Breast epithelium (tissue), 3 donors: ENCODE results near the gene TARP.
"Not testable (repeated sequence)": the region's sequence is repeated elsewhere in the genome, so short reads cannot be mapped to it uniquely, and the experiment has no call there.

Experiments used
- CTCF ChIP-seq, 3 donors: fragments of 450-650 bp; IDR thresholded peaks; one replicate each; pipeline ENCODE4 v1.5.1; 2016 to 2017; ENCODE audit warnings: antibody characterized with exemption in 3 of 3, mild to moderate bottlenecking in 3 of 3, moderate library complexity in 3 of 3
- POLR2A ChIP-seq: fragments of 450-650 bp; IDR thresholded peaks from one replicate; pipeline ENCODE4 v1.6.1; 2016; ENCODE audit warnings: antibody characterized with exemption, mild to moderate bottlenecking, moderate library complexity

GRCh38 chr7:38239129-38239528 is 34.3 kb downstream of the TARP start:
- not testable (repeated sequence) for TF ChIP-seq CTCF (IDR thresholded peaks at IDR 0.05); POLR2A
